Ishikawa (cell line): ENCODE measurements around the gene ST7.

Source experiments
- CEBPB ChIP-seq: IDR thresholded peaks from 2 replicates; pipeline ENCODE4 v1.6.1; 2012
- CREB1 ChIP-seq: IDR thresholded peaks from 2 replicates; pipeline ENCODE4 v1.6.1; 2012; ENCODE audit warnings: low read depth
- EGR1 ChIP-seq: IDR thresholded peaks from 2 replicates; pipeline ENCODE4 v1.6.1; 2012
- EP300 ChIP-seq: IDR thresholded peaks from 2 replicates; pipeline ENCODE4 v1.6.1; 2012; ENCODE audit warnings: borderline replicate concordance
- FOXM1 ChIP-seq: IDR thresholded peaks from 2 replicates; pipeline ENCODE4 v1.6.1; 2012; ENCODE audit warnings: low read depth, borderline replicate concordance
- MAX ChIP-seq: IDR thresholded peaks from 2 replicates; pipeline ENCODE4 v1.6.1; 2012
- NFIC ChIP-seq: IDR thresholded peaks from 2 replicates; pipeline ENCODE4 v1.6.1; 2012
- RAD21 ChIP-seq: IDR thresholded peaks from 2 replicates; pipeline ENCODE4 v1.6.1; 2012; ENCODE audit warnings: low read depth
- REST ChIP-seq: IDR thresholded peaks from 2 replicates; pipeline ENCODE4 v1.6.1; 2012; ENCODE audit warnings: low read depth, mild to moderate bottlenecking
- TAF1 ChIP-seq: IDR thresholded peaks from 2 replicates; pipeline ENCODE4 v1.6.1; 2012; ENCODE audit warnings: low read depth, mild to moderate bottlenecking
- TCF12 ChIP-seq: IDR thresholded peaks from 2 replicates; pipeline ENCODE4 v1.6.1; 2012; ENCODE audit warnings: low read depth
- TEAD4 ChIP-seq: IDR thresholded peaks from 2 replicates; pipeline ENCODE4 v1.6.1; 2012
- USF1 ChIP-seq: IDR thresholded peaks from 2 replicates; pipeline ENCODE4 v1.6.1; 2012
- YY1 ChIP-seq: IDR thresholded peaks from 2 replicates; pipeline ENCODE4 v1.6.1; 2012; ENCODE audit warnings: low read depth
- ZBTB7A ChIP-seq: IDR thresholded peaks from 2 replicates; pipeline ENCODE4 v1.6.1; 2012; ENCODE audit warnings: low read depth

The ST7 gene

GRCh38 chr7:116966601-116967000, 13.3 kb downstream of the ST7 start:
- no peak for TF ChIP-seq YY1
- no peak for TF ChIP-seq REST
- no peak for TF ChIP-seq EP300
- TF ChIP-seq ZBTB7A = no peak
- TF ChIP-seq EGR1 = no peak
- TF ChIP-seq FOXM1 = no peak
- no peak for TF ChIP-seq CEBPB
- TF ChIP-seq RAD21 = no peak
- no peak for TF ChIP-seq MAX
- no peak for TF ChIP-seq TEAD4
- no peak for TF ChIP-seq USF1
- TF ChIP-seq TCF12 = no peak

GRCh38 chr7:116967254-116967922, 14.1 kb downstream of the ST7 start:
- TF ChIP-seq ZBTB7A (no peak), EGR1 (no peak), REST (no peak), TEAD4 (no peak), NFIC (no peak), TAF1 (no peak), MAX (no peak), RAD21 (no peak), CEBPB (no peak), YY1 (no peak), FOXM1 (no peak)

- no peak for TF ChIP-seq EP300
- TF ChIP-seq USF1 = no peak
- no peak for TF ChIP-seq CEBPB
- no peak for TF ChIP-seq TCF12
- no peak for TF ChIP-seq EGR1
- TF ChIP-seq TEAD4 = no peak
- TF ChIP-seq YY1 = no peak
- TF ChIP-seq FOXM1 = no peak
- no peak for TF ChIP-seq MAX
- TF ChIP-seq CREB1 = no peak
- no peak for TF ChIP-seq TAF1
- no peak for TF ChIP-seq REST
- no peak for TF ChIP-seq RAD21
Observed at GRCh38 chr7:116967983-116968382, 14.7 kb downstream of the ST7 start.

- TF ChIP-seq REST = no peak
- no peak for TF ChIP-seq FOXM1
- TF ChIP-seq ZBTB7A = no peak
- no peak for TF ChIP-seq EGR1
- no peak for TF ChIP-seq RAD21
- TF ChIP-seq TCF12 = no peak
Observed at GRCh38 chr7:116968631-116969030, 15.3 kb downstream of the ST7 start.
